K562 (cell line): Measurements from ENCODE around the gene HDAC7. TPM values are rescaled to one million over a fixed set of nuclear protein-coding genes. Genes with fewer than 3 reads are reported as not detected.

ENCODE experiments used
- ATAC-seq: fragments of 200-7000 bp; cut with Tn5 transposase; 3 replicates; pipeline ENCODE4 v1.9.1; 2020; ENCODE audit warnings: moderate library complexity
- BruUV-seq: library from RNA; stranded (reverse); fragments of 400-500 nt; replicated peaks from 2 replicates; lab custom pipeline; 2021; lab: Mats Ljungman, UMichigan
- CTCF ChIA-PET: fragments of 300-600 bp; formaldehyde crosslinking; extraction: SDS; loops from one replicate; lab custom pipeline; 2021; ENCODE audit warnings: low intra/inter-chr PET ratio; lab: Yijun Ruan, JAX
- POLR2A ChIA-PET: fragments of 300-600, 350-650 bp; sonication (Branson Sonifier 250); formaldehyde crosslinking; extraction: SDS; loops from one replicate; lab custom pipeline; 2021; ENCODE audit warnings: antibody characterized with exemption, inconsistent platforms; lab: Yijun Ruan, JAX
- DNase-seq, 4 experiments: peaks; one replicate each; pipeline versions ENCODE4 v3.0.0 to v3.0.0-alpha.2; 2011 to 2018; ENCODE audit warnings: low spot score in 3 of 4, mixed read lengths in 3 of 4; ENCODE audit errors: extremely low read depth in 1 of 4
- FAIRE-seq: peaks from 2 replicates; lab custom pipeline; 2011; peaks lifted over from hg19 to GRCh38; lab: Jason Lieb, UNC
- H2AFZ ChIP-seq: 2 replicates; pipeline ENCODE4 v1.6.0; 2011; ENCODE audit warnings: low read depth, low read length, control low read depth, inconsistent platforms
- H3K27ac ChIP-seq: fragments of 200-600 bp; 3 replicates; pipeline ENCODE4 v1.8.0; 2011; ENCODE audit warnings: low read depth, mild to moderate bottlenecking, control low read depth, inconsistent platforms, low read length, moderate library complexity, mixed read lengths; ENCODE audit errors: extremely low read depth
- H3K27me3 ChIP-seq, 2 experiments: fragments of 300-600 bp in 1 of 2; 2 replicates in 1 of 2; 3 replicates in 1 of 2; pipeline versions ENCODE4 v1.6.0 to v1.8.0; 2011; ENCODE audit warnings: inconsistent platforms in 2 of 2, low read length in 2 of 2, mild to moderate bottlenecking in 1 of 2, mixed read lengths in 1 of 2, moderate library complexity in 1 of 2; ENCODE audit not compliant: control insufficient read depth in 2 of 2, insufficient read depth in 2 of 2
- H3K36me3 ChIP-seq: fragments of 300-600 bp; 3 replicates; pipeline ENCODE4 v1.8.0; 2011; ENCODE audit warnings: mild to moderate bottlenecking, low read length, inconsistent platforms; ENCODE audit not compliant: control insufficient read depth, insufficient read depth
- H3K4me1 ChIP-seq, 2 experiments: fragments of 200-600 bp in 1 of 2; replicated peaks in 1 of 2; 2 replicates in 1 of 2; 3 replicates in 1 of 2; pipeline versions ENCODE4 v1.5.1 to v1.8.0; 2011; ENCODE audit warnings: inconsistent platforms in 2 of 2, low read length in 2 of 2, mild to moderate bottlenecking in 1 of 2, mixed read lengths in 1 of 2, moderate library complexity in 1 of 2; ENCODE audit not compliant: control insufficient read depth in 2 of 2, insufficient read depth in 2 of 2
- H3K4me2 ChIP-seq: 2 replicates; pipeline ENCODE4 v1.6.1; 2011; ENCODE audit warnings: low read length, control low read depth, inconsistent platforms, mixed read lengths; ENCODE audit not compliant: insufficient read depth
- H3K4me3 ChIP-seq: fragments of 200-600 bp; sonication (generic), shearing (Covaris generic); 2 replicates; pipeline ENCODE4 v1.5.1; 2016; ENCODE audit warnings: control low read depth, inconsistent platforms
- H3K79me2 ChIP-seq: fragments of 200-600 bp; 3 replicates; pipeline ENCODE4 v1.8.0; 2011; ENCODE audit warnings: low read length, inconsistent platforms; ENCODE audit not compliant: control insufficient read depth, insufficient read depth
- H3K9ac ChIP-seq, 2 experiments: 2 replicates each; pipeline versions ENCODE4 v1.6.0 to v1.6.1; 2011; ENCODE audit warnings: low read depth in 2 of 2, low read length in 2 of 2, control low read depth in 1 of 2, inconsistent platforms in 1 of 2, mild to moderate bottlenecking in 1 of 2, mixed read lengths in 1 of 2; ENCODE audit not compliant: insufficient read depth in 1 of 2
- H3K9me1 ChIP-seq: one replicate; pipeline ENCODE4 v1.6.0; 2011; ENCODE audit warnings: inconsistent platforms, mild to moderate bottlenecking, low read length, moderate library complexity; ENCODE audit not compliant: control insufficient read depth, insufficient read depth
- H3K9me3 ChIP-seq: replicated peaks from 2 replicates; pipeline ENCODE4 v1.5.1; 2011; ENCODE audit warnings: low read depth, low read length, inconsistent platforms; ENCODE audit not compliant: control insufficient read depth, insufficient read depth
- H4K20me1 ChIP-seq: replicated peaks from 2 replicates; pipeline ENCODE4 v1.6.1; 2011; ENCODE audit warnings: low read length, inconsistent platforms, mixed read lengths; ENCODE audit not compliant: control insufficient read depth, insufficient read depth
- CC2D1A ChIP-seq: fragments of 450-650 bp; IDR thresholded peaks from 2 replicates; pipeline ENCODE4 v1.6.1; 2017; ENCODE audit warnings: mild to moderate bottlenecking
- DDX20 ChIP-seq: fragments of 450-650 bp; IDR thresholded peaks from 2 replicates; pipeline ENCODE4 v1.6.1; 2016; ENCODE audit warnings: missing genetic modification characterization, low read depth, mild to moderate bottlenecking, missing compliant biosample characterization, moderate library complexity
- GMEB1 ChIP-seq: fragments of 250-450 bp; sonication (Bioruptor Pico); IDR thresholded peaks from 2 replicates; pipeline ENCODE4 v1.4.0; 2020; ENCODE audit warnings: mild to moderate bottlenecking
- HDAC3 ChIP-seq: fragments of 450-650 bp; IDR thresholded peaks from 2 replicates; pipeline ENCODE4 v1.6.1; 2018; ENCODE audit warnings: borderline replicate concordance, mild to moderate bottlenecking, moderate library complexity; ENCODE audit not compliant: partially characterized antibody
- NUFIP1 ChIP-seq: fragments of 450-650 bp; IDR thresholded peaks from 2 replicates; pipeline ENCODE4 v1.6.1; 2018; ENCODE audit not compliant: partially characterized antibody
- PHTF2 ChIP-seq: fragments of 250-450 bp; sonication (Bioruptor Pico); IDR thresholded peaks from 2 replicates; pipeline ENCODE4 v1.5.0; 2021; ENCODE audit warnings: mild to moderate bottlenecking
- SAP30 ChIP-seq: fragments of 200-600 bp; sonication (generic); IDR thresholded peaks from 2 replicates; pipeline ENCODE4 v1.6.1; 2012; ENCODE audit warnings: borderline replicate concordance, low read depth, mild to moderate bottlenecking, moderate library complexity, low read length, control low read depth, inconsistent platforms; ENCODE audit not compliant: insufficient read depth, poor library complexity, severe bottlenecking
- SMAD3 ChIP-seq: fragments of 450-650 bp; formaldehyde crosslinking; conservative IDR thresholded peaks from 2 replicates; pipeline ENCODE4 v1.4.0; 2020; ENCODE audit warnings: mild to moderate bottlenecking
- TFAM ChIP-seq: fragments of 250-450 bp; sonication (Bioruptor Pico); conservative IDR thresholded peaks from 2 replicates; pipeline ENCODE4 v1.5.0; 2021; ENCODE audit warnings: mild to moderate bottlenecking, moderate library complexity
- WGBS: fragments of 100-300 bp; shearing (Covaris generic); methylation state at CpG from one replicate; pipeline ENCODE4 v1.1.6; 2016; ENCODE audit warnings: low coverage, mixed read lengths; ENCODE audit not compliant: insufficient coverage; ENCODE audit errors: missing lambda C conversion rate; 5-methylcytosine and 5-hydroxymethylcytosine counted together
- in situ Hi-C: fragments of 300-500 bp; cut with MboI; formaldehyde crosslinking; loops from 4 replicates; pipeline ENCODE4 v1.15.0; 2018; ENCODE audit warnings: inconsistent platforms, mixed read lengths
- intact Hi-C: fragments of 100-400 bp; cut with micrococcal nuclease; formaldehyde crosslinking; loops from 2 replicates; pipeline ENCODE4 v1.14.2; 2022
- polyA plus RNA-seq, 8 experiments: library from polyadenylated mRNA; depleted of rRNA in 4 of 8; stranded (reverse) in 5 of 8; unstranded in 3 of 8; fragments of >200 nt; fragmentation: Nextera tagmentation in 2 of 8; fragmentation: Illumina TruSeq in 1 of 8; extraction: Ambion mirVana in 2 of 8; extraction: Trizol in 1 of 8; gene quantifications; 2 replicates each; pipeline versions ENCODE4 v1.2.1 to v1.2.3, GENCODE V29; 2011 to 2014; ENCODE audit warnings: inconsistent platforms in 1 of 8, missing spikeins in 1 of 8
- total RNA-seq, 7 experiments: library from RNA; depleted of rRNA in 6 of 7; stranded (reverse); fragments of >200 nt in 6 of 7; fragmentation: Illumina TruSeq in 2 of 7; extraction: Trizol in 2 of 7; gene quantifications; 2 replicates each; pipeline versions ENCODE4 v1.2.1 to v1.2.3, GENCODE V29; 2011 to 2021; ENCODE audit warnings: low replicate concordance in 1 of 7

HDAC7 gene
- total and polyA plus RNA-seq, 9 of the 15 experiments (the other 6 are each of a cell fraction or from before 2014, with no cell fraction given), result 2.5 to 129 (median 31.1) TPM

- ChIA-PET POLR2A (interaction anchor here (0.6 to 3.0 kb wide), 7 partner anchors 9 to 101 kb away, joined by 3 to 8 read pairs (median 4); partner anchors contain the start of genes RPAP3 and SLC48A1), CTCF (no interaction called here)
- H3K79me2 ChIP-seq, result no peaks in the 10 kb centered on the region
- no peak overlapping the region for H3K4me2 ChIP-seq
- intact Hi-C loops, result no loop called here
- H4K20me1 ChIP-seq, result peaks cover 2% of the 10 kb centered on the region; the same call in 1 of the 2 replicates
- no peaks in the 10 kb centered on the region for H3K36me3 ChIP-seq
- H3K9ac ChIP-seq, result no peak overlapping the region
- H3K9me1 ChIP-seq, result no peaks in the 10 kb centered on the region
- H3K27ac ChIP-seq, result no peak overlapping the region; the same call in 2 of the 3 replicates
- H3K4me3 ChIP-seq, result no peak overlapping the region
- no peaks in the 10 kb centered on the region for H3K27me3 ChIP-seq
- BruUV-seq, result no TSS peak
- TF ChIP-seq TFAM (CRISPR knock-in tag) (no peak), DDX20 (no peak), CC2D1A (no peak), SMAD3 (CRISPR knock-in tag) (no peak), SAP30 (no peak), PHTF2 (CRISPR knock-in tag) (no peak), HDAC3 (no peak), GMEB1 (CRISPR knock-in tag) (no peak), NUFIP1 (no peak)
- in situ Hi-C loops, result no loop called here
- FAIRE-seq (no peak), ATAC-seq (no peak), DNase-seq (no peak)
- WGBS, result 10% methylated on average over 4 of the region's 4 CpGs
- H3K9me3 ChIP-seq, result no peaks in the 10 kb centered on the region
- H2AFZ ChIP-seq, result no peak overlapping the region
- peaks cover 17 to 35% of the 10 kb centered on the region in 2 experiments for H3K4me1 ChIP-seq
Observed at GRCh38 chr12:47733142-47733541, 86.6 kb downstream of the HDAC7 start.

Other genes starting within 250 kb of the HDAC7 start
- gene RPAP3, start 113.9 kb downstream of the HDAC7 start, total RNA-seq (2014; rRNA removed), result 34.2 and 44.0 TPM in 2 replicates
- gene RPAP3, start 113.9 kb downstream of the HDAC7 start, total RNA-seq (2014; rRNA removed; fragmentation: Illumina TruSeq; extraction: Trizol), result 68.9 and 93.0 TPM in 2 replicates
- gene RPAP3, start 113.9 kb downstream of the HDAC7 start, total RNA-seq (2015; rRNA removed; fragmentation: Illumina TruSeq; extraction: Trizol), result 70.2 and 75.8 TPM in 2 replicates
- gene RPAP3, start 113.9 kb downstream of the HDAC7 start, total RNA-seq (2021), result 54.1 and 57.1 TPM in 2 replicates
- 31.2 and 50.6 TPM in 2 replicates for gene RPAP3, start 113.9 kb downstream of the HDAC7 start, polyA plus RNA-seq (2011; rRNA removed)
- 74.4 and 92.1 TPM in 2 replicates for gene RPAP3, start 113.9 kb downstream of the HDAC7 start, polyA plus RNA-seq (2014; fragmentation: Illumina TruSeq; extraction: Trizol)
- 10 to 100 TPM; 40.0 to 50.9 TPM for gene RPAP3, start 113.9 kb downstream of the HDAC7 start, polyA plus RNA-seq (2014; fragmentation: Nextera tagmentation; extraction: Ambion mirVana)
- gene RPAP3, start 113.9 kb downstream of the HDAC7 start, polyA plus RNA-seq (2014; rRNA removed), result 62.4 and 69.0 TPM in 2 replicates
- 0.04 TPM in 1 of 2 replicates, not detected in the other for gene ENDOU, start 94.4 kb downstream of the HDAC7 start, total RNA-seq (2014; rRNA removed)
- gene ENDOU, start 94.4 kb downstream of the HDAC7 start, total RNA-seq (2014; rRNA removed; fragmentation: Illumina TruSeq; extraction: Trizol), result not detected in 2 replicates
- gene ENDOU, start 94.4 kb downstream of the HDAC7 start, total RNA-seq (2015; rRNA removed; fragmentation: Illumina TruSeq; extraction: Trizol), result not detected in 2 replicates
- gene ENDOU, start 94.4 kb downstream of the HDAC7 start, total RNA-seq (2021), result not detected in 2 replicates
- gene ENDOU, start 94.4 kb downstream of the HDAC7 start, polyA plus RNA-seq (2011; rRNA removed), result 0.03 TPM in 1 of 2 replicates, not detected in the other
- not detected in 2 replicates for gene ENDOU, start 94.4 kb downstream of the HDAC7 start, polyA plus RNA-seq (2014; fragmentation: Illumina TruSeq; extraction: Trizol)
- gene ENDOU, start 94.4 kb downstream of the HDAC7 start, polyA plus RNA-seq (2014; fragmentation: Nextera tagmentation; extraction: Ambion mirVana), result not detected
- not detected in 2 replicates for gene ENDOU, start 94.4 kb downstream of the HDAC7 start, polyA plus RNA-seq (2014; rRNA removed)
- gene RAPGEF3, start 61.0 kb downstream of the HDAC7 start, total RNA-seq (2014; rRNA removed), result 0.45 and 0.78 TPM in 2 replicates
- 0.15 and 0.16 TPM in 2 replicates for gene RAPGEF3, start 61.0 kb downstream of the HDAC7 start, total RNA-seq (2014; rRNA removed; fragmentation: Illumina TruSeq; extraction: Trizol)
- 0.15 and 0.33 TPM in 2 replicates for gene RAPGEF3, start 61.0 kb downstream of the HDAC7 start, total RNA-seq (2015; rRNA removed; fragmentation: Illumina TruSeq; extraction: Trizol)
- gene RAPGEF3, start 61.0 kb downstream of the HDAC7 start, total RNA-seq (2021), result 0.78 and 1.3 TPM in 2 replicates
- gene RAPGEF3, start 61.0 kb downstream of the HDAC7 start, polyA plus RNA-seq (2011; rRNA removed), result 0.38 and 0.61 TPM in 2 replicates
- 0.37 and 0.43 TPM in 2 replicates for gene RAPGEF3, start 61.0 kb downstream of the HDAC7 start, polyA plus RNA-seq (2014; fragmentation: Illumina TruSeq; extraction: Trizol)
- gene RAPGEF3, start 61.0 kb downstream of the HDAC7 start, polyA plus RNA-seq (2014; fragmentation: Nextera tagmentation; extraction: Ambion mirVana), result under 1 TPM in 1 of 2 experiments, not detected in 1; 0.03 TPM
- 0.44 and 1.1 TPM in 2 replicates for gene RAPGEF3, start 61.0 kb downstream of the HDAC7 start, polyA plus RNA-seq (2014; rRNA removed)
- gene SLC48A1, start 46.7 kb downstream of the HDAC7 start, total RNA-seq (2014; rRNA removed), result 16.3 and 25.4 TPM in 2 replicates
- gene SLC48A1, start 46.7 kb downstream of the HDAC7 start, total RNA-seq (2014; rRNA removed; fragmentation: Illumina TruSeq; extraction: Trizol), result 13.1 and 18.3 TPM in 2 replicates
- 16.1 and 16.2 TPM in 2 replicates for gene SLC48A1, start 46.7 kb downstream of the HDAC7 start, total RNA-seq (2015; rRNA removed; fragmentation: Illumina TruSeq; extraction: Trizol)
- gene SLC48A1, start 46.7 kb downstream of the HDAC7 start, total RNA-seq (2021), result 37.5 and 41.9 TPM in 2 replicates
- gene SLC48A1, start 46.7 kb downstream of the HDAC7 start, polyA plus RNA-seq (2011; rRNA removed), result 10.7 and 15.7 TPM in 2 replicates
- gene SLC48A1, start 46.7 kb downstream of the HDAC7 start, polyA plus RNA-seq (2014; fragmentation: Illumina TruSeq; extraction: Trizol), result 28.6 and 30.4 TPM in 2 replicates
- 10 to 100 TPM; 23.5 to 26.9 TPM for gene SLC48A1, start 46.7 kb downstream of the HDAC7 start, polyA plus RNA-seq (2014; fragmentation: Nextera tagmentation; extraction: Ambion mirVana)
- gene SLC48A1, start 46.7 kb downstream of the HDAC7 start, polyA plus RNA-seq (2014; rRNA removed), result 18.7 and 23.6 TPM in 2 replicates
- gene VDR, start 85.1 kb upstream of the HDAC7 start, total RNA-seq (2014; rRNA removed), result 2.2 and 2.7 TPM in 2 replicates
- 1.8 and 1.9 TPM in 2 replicates for gene VDR, start 85.1 kb upstream of the HDAC7 start, total RNA-seq (2014; rRNA removed; fragmentation: Illumina TruSeq; extraction: Trizol)
- gene VDR, start 85.1 kb upstream of the HDAC7 start, total RNA-seq (2015; rRNA removed; fragmentation: Illumina TruSeq; extraction: Trizol), result 1.2 TPM in 2 replicates
- 4.2 and 4.8 TPM in 2 replicates for gene VDR, start 85.1 kb upstream of the HDAC7 start, total RNA-seq (2021)
- gene VDR, start 85.1 kb upstream of the HDAC7 start, polyA plus RNA-seq (2011; rRNA removed), result 1.1 and 2.4 TPM in 2 replicates
- gene VDR, start 85.1 kb upstream of the HDAC7 start, polyA plus RNA-seq (2014; fragmentation: Illumina TruSeq; extraction: Trizol), result 4.0 and 4.3 TPM in 2 replicates
- under 1 TPM; 0.61 to 0.62 TPM for gene VDR, start 85.1 kb upstream of the HDAC7 start, polyA plus RNA-seq (2014; fragmentation: Nextera tagmentation; extraction: Ambion mirVana)
- 1.8 and 2.0 TPM in 2 replicates for gene VDR, start 85.1 kb upstream of the HDAC7 start, polyA plus RNA-seq (2014; rRNA removed)
- 37.2 and 37.6 TPM in 2 replicates for gene TMEM106C, start 143.7 kb upstream of the HDAC7 start, total RNA-seq (2014; rRNA removed)
- gene TMEM106C, start 143.7 kb upstream of the HDAC7 start, total RNA-seq (2014; rRNA removed; fragmentation: Illumina TruSeq; extraction: Trizol), result 56.8 and 57.2 TPM in 2 replicates
- 56.8 and 59.3 TPM in 2 replicates for gene TMEM106C, start 143.7 kb upstream of the HDAC7 start, total RNA-seq (2015; rRNA removed; fragmentation: Illumina TruSeq; extraction: Trizol)
- gene TMEM106C, start 143.7 kb upstream of the HDAC7 start, total RNA-seq (2021), result 44.6 and 47.3 TPM in 2 replicates
- gene TMEM106C, start 143.7 kb upstream of the HDAC7 start, polyA plus RNA-seq (2011; rRNA removed), result 159 and 183 TPM in 2 replicates
- 86.3 and 89.1 TPM in 2 replicates for gene TMEM106C, start 143.7 kb upstream of the HDAC7 start, polyA plus RNA-seq (2014; fragmentation: Illumina TruSeq; extraction: Trizol)
- gene TMEM106C, start 143.7 kb upstream of the HDAC7 start, polyA plus RNA-seq (2014; fragmentation: Nextera tagmentation; extraction: Ambion mirVana), result 100 to 1,000 TPM; 134 to 158 TPM
- 52.6 and 61.5 TPM in 2 replicates for gene TMEM106C, start 143.7 kb upstream of the HDAC7 start, polyA plus RNA-seq (2014; rRNA removed)
- gene COL2A1, start 184.6 kb upstream of the HDAC7 start, total RNA-seq (2014; rRNA removed), result not detected in 2 replicates
- gene COL2A1, start 184.6 kb upstream of the HDAC7 start, total RNA-seq (2014; rRNA removed; fragmentation: Illumina TruSeq; extraction: Trizol), result not detected in 2 replicates
- gene COL2A1, start 184.6 kb upstream of the HDAC7 start, total RNA-seq (2015; rRNA removed; fragmentation: Illumina TruSeq; extraction: Trizol), result not detected in 2 replicates
- not detected in 2 replicates for gene COL2A1, start 184.6 kb upstream of the HDAC7 start, total RNA-seq (2021)
- 0.01 TPM in 1 of 2 replicates, not detected in the other for gene COL2A1, start 184.6 kb upstream of the HDAC7 start, polyA plus RNA-seq (2011; rRNA removed)
- not detected in 2 replicates for gene COL2A1, start 184.6 kb upstream of the HDAC7 start, polyA plus RNA-seq (2014; fragmentation: Illumina TruSeq; extraction: Trizol)
- gene COL2A1, start 184.6 kb upstream of the HDAC7 start, polyA plus RNA-seq (2014; fragmentation: Nextera tagmentation; extraction: Ambion mirVana), result not detected
- gene COL2A1, start 184.6 kb upstream of the HDAC7 start, polyA plus RNA-seq (2014; rRNA removed), result 0.46 TPM in 1 of 2 replicates, not detected in the other